ENCODE results near the gene PPCDC.

The PPCDC gene

GRCh38 chr15:75008629-75009326 lies 14.6 kb upstream of the PPCDC start:
- DNase-seq (ENCODE audit: low read depth in 1 of 2, low spot score in 1 of 2), result no peak

DNA sequence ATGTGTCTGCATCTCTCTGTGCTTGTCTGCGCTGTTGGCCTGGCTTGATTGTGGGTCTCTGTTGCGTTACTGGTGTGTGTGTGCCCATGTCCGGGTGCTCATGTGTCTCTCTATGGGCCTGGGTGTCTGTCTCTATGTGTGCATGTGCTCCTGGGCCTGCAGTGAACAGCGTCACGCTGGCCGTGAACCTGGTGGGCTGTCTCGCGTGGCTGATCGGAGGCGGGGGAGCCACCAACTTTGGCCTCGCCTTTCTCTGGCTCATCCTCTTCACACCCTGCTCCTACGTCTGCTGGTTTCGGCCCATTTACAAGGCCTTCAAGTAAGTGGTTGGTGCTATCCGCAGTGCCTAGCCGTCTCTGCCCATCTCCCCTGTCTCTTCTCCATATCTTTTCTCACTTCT lies 7.0 kb upstream of the PPCDC start:
- no peak for DNase-seq (ENCODE audit: low read depth in 1 of 2, low spot score in 1 of 2)

- DNase-seq (ENCODE audit: low read depth in 1 of 2, low spot score in 1 of 2), result no peak
Measured at GRCh38 chr15:75019916-75020315, 3.5 kb upstream of the PPCDC start.

- no peak for DNase-seq (ENCODE audit: low read depth in 1 of 2, low spot score in 1 of 2)
Measured at GRCh38 chr15:75021341-75021740, 2.0 kb upstream of the PPCDC start.

GRCh38 chr15:75022783-75023180 lies 608 bp upstream of the PPCDC start:
- no peak for DNase-seq (ENCODE audit: low read depth in 1 of 2, low spot score in 1 of 2)

DNA sequence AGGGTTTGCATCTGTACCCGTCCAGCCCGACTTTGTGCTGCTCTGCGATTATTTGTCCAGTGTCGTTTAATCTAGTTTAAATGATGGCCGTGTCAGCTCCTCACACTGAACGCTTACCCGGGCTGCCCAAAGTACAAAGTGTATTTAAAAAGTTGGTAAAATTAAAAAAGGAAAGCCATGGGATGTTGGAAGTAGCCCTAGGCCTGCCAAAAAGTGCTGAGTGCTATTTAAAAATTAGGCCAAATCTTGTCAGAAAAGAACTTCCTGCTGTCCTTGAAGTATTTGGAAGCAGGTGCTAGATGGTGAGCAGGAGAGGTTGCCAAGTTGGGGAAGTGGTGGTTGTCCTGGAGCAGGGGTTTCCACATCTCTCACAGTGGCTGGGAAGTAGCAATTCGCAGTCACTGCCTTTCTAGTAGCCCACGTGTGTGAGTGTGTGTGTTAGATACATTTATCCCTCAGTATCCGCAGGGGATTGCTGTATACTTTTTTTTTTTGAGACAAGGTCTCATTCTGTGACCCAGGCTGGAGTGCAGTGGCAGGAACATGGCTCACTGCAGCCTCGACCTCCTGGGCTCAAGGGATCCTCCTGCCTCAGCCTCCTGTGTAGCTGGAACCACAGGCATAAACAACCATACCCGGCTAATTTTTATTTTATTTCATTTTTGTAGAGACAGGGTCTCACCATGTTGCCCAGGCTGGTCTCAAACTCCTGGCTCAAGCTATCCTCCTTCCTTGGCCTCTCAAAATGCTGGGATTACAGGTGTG lies 664 bp downstream of the PPCDC start:
- no peak for DNase-seq (ENCODE audit: low read depth in 1 of 2, low spot score in 1 of 2)

DNA sequence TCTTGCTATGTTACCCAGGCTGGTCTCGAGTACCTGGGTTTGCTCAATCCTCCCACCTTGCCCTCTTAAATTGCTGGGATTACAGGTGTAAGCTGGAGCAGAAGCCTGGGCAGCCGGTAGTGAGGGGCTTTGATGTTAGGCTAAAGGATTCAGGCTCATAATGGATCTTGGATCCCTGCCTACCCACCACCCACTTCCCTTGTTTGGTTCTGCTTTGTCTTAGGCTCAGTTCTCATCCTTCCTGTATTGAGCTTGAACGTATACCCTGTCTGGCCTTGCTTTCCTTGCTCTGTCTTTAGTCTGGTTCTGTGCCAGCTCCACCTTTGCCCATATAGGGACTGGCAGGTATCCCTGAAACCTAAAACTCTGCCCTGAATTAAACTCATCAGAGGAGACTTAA lies 1.7 kb downstream of the PPCDC start:
- no peak for DNase-seq (ENCODE audit: low read depth in 1 of 2, low spot score in 1 of 2)

- DNase-seq (ENCODE audit: low read depth in 1 of 2, low spot score in 1 of 2), result no peak
Measured at GRCh38 chr15:75025548-75026260, 2.3 kb downstream of the PPCDC start.

GRCh38 chr15:75027551-75027950 lies 4.2 kb downstream of the PPCDC start:
- no peak for DNase-seq (ENCODE audit: low read depth in 1 of 2, low spot score in 1 of 2)

GRCh38 chr15:75028991-75029377 lies 5.6 kb downstream of the PPCDC start:
- DNase-seq (ENCODE audit: low read depth in 1 of 2, low spot score in 1 of 2), result no peak

GRCh38 chr15:75029378-75030022 lies 6.1 kb downstream of the PPCDC start:
- peak; percentile 84 to 86 for DNase-seq (ENCODE audit: low read depth in 1 of 2, low spot score in 1 of 2)

- no peak for DNase-seq (ENCODE audit: low read depth in 1 of 2, low spot score in 1 of 2)
Measured at GRCh38 chr15:75030023-75030413, 6.6 kb downstream of the PPCDC start.

GRCh38 chr15:75030424-75030823 lies 7.0 kb downstream of the PPCDC start:
- no peak for DNase-seq (ENCODE audit: low read depth in 1 of 2, low spot score in 1 of 2)

GRCh38 chr15:75031848-75032247 lies 8.5 kb downstream of the PPCDC start:
- no peak for DNase-seq (ENCODE audit: low read depth in 1 of 2, low spot score in 1 of 2)

- DNase-seq (ENCODE audit: low read depth in 1 of 2, low spot score in 1 of 2), result no peak
Measured at GRCh38 chr15:75032395-75032794, 9.0 kb downstream of the PPCDC start.

DNA sequence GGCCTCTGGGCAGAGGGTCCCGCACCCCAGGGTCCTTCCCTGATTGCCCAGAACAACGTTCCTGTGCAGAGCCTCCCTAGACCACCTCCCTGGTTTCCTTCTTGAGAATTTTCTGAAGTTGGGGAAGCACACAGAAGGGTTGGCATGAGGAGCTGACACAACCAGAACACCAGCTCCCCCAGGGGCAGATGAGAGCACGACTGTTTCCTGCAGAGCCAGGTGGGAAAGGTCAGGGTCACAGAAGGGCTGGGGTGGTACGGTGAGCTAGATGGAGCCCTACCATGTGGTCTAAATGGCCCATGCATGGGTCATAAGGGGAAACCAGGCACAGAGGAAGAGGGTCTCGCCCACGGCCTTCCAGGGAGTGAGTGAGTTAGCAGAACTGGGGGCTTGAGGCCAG lies 10.4 kb downstream of the PPCDC start:
- no peak for DNase-seq (ENCODE audit: low read depth in 1 of 2, low spot score in 1 of 2)

GRCh38 chr15:75034615-75035014 lies 11.2 kb downstream of the PPCDC start:
- DNase-seq (ENCODE audit: low read depth in 1 of 2, low spot score in 1 of 2), result no peak

- no peak for DNase-seq (ENCODE audit: low read depth in 1 of 2, low spot score in 1 of 2)
Measured at GRCh38 chr15:75036212-75036616, 12.8 kb downstream of the PPCDC start.

- no peak for DNase-seq (ENCODE audit: low read depth in 1 of 2, low spot score in 1 of 2)
Measured at GRCh38 chr15:75037685-75038084, 14.3 kb downstream of the PPCDC start.

- no peak for DNase-seq (ENCODE audit: low read depth in 1 of 2, low spot score in 1 of 2)
Measured at GRCh38 chr15:75038231-75038630, 14.8 kb downstream of the PPCDC start.

GRCh38 chr15:75042730-75043508 lies 19.5 kb downstream of the PPCDC start:
- no peak for DNase-seq (ENCODE audit: low read depth in 1 of 2, low spot score in 1 of 2)

Data from activated CD4-positive, alpha-beta T cell treated with anti-CD3 and anti-CD28 coated beads, Interleukin-2, amount 50 U/mL, for 24 hours (primary cell).